MM.1S (cell line): ENCODE data around the gene CEP63.

Experiments used
- EZH2phosphoT487 ChIP-seq: fragments of 300-600 bp; sonication (generic); IDR thresholded peaks from 2 replicates; pipeline ENCODE4 v1.6.1; 2018; ENCODE audit warnings: antibody characterized with exemption, low read length
- TF ChIP-seq, protein P1 (sequence below): fragments of 300-600 bp; sonication (generic); IDR thresholded peaks from 2 replicates; pipeline ENCODE4 v1.5.1; 2016; ENCODE audit warnings: antibody characterized with exemption, low read length, mixed read lengths

DNA sequence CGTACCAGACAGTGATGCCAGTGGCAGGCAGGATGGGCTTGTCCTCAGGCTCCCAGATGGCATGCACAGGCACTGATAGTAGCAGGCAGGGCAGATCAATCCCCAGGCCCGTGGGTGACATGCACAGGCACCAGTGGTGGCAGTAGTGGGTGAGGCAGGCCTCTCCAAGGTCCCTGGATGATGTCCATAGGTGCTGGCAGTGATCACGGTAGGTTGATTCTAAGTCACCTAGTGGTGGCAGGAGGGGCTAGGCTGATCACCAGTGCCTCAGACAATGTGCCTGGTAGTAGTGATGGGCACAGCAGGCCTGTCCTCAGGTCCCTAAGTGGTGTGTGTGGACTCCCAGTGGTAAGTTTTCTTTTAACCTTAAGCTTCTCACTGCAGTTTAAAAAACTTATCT, 19.6 kb downstream of the CEP63 start:
- TF ChIP-seq, protein P1, sequence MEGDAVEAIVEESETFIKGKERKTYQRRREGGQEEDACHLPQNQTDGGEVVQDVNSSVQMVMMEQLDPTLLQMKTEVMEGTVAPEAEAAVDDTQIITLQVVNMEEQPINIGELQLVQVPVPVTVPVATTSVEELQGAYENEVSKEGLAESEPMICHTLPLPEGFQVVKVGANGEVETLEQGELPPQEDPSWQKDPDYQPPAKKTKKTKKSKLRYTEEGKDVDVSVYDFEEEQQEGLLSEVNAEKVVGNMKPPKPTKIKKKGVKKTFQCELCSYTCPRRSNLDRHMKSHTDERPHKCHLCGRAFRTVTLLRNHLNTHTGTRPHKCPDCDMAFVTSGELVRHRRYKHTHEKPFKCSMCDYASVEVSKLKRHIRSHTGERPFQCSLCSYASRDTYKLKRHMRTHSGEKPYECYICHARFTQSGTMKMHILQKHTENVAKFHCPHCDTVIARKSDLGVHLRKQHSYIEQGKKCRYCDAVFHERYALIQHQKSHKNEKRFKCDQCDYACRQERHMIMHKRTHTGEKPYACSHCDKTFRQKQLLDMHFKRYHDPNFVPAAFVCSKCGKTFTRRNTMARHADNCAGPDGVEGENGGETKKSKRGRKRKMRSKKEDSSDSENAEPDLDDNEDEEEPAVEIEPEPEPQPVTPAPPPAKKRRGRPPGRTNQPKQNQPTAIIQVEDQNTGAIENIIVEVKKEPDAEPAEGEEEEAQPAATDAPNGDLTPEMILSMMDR = no peak
- no peak for TF ChIP-seq EZH2phosphoT487
